Measurements from ENCODE around the gene LAMTOR1. TPM values are rescaled to one million over a fixed set of nuclear protein-coding genes. Genes with fewer than 3 reads are reported as not detected.

Gene LAMTOR1
- total and polyA plus RNA-seq, 10 of the 15 experiments (the other 5 are each of a cell fraction or from before 2014, with no cell fraction given), result 58.8 to 141 (median 110) TPM

- no peak for TF ChIP-seq TBL1XR1 (IDR thresholded peaks at IDR 0.05; ENCODE audit: low read depth, low read length)
- TF ChIP-seq, protein P1, sequence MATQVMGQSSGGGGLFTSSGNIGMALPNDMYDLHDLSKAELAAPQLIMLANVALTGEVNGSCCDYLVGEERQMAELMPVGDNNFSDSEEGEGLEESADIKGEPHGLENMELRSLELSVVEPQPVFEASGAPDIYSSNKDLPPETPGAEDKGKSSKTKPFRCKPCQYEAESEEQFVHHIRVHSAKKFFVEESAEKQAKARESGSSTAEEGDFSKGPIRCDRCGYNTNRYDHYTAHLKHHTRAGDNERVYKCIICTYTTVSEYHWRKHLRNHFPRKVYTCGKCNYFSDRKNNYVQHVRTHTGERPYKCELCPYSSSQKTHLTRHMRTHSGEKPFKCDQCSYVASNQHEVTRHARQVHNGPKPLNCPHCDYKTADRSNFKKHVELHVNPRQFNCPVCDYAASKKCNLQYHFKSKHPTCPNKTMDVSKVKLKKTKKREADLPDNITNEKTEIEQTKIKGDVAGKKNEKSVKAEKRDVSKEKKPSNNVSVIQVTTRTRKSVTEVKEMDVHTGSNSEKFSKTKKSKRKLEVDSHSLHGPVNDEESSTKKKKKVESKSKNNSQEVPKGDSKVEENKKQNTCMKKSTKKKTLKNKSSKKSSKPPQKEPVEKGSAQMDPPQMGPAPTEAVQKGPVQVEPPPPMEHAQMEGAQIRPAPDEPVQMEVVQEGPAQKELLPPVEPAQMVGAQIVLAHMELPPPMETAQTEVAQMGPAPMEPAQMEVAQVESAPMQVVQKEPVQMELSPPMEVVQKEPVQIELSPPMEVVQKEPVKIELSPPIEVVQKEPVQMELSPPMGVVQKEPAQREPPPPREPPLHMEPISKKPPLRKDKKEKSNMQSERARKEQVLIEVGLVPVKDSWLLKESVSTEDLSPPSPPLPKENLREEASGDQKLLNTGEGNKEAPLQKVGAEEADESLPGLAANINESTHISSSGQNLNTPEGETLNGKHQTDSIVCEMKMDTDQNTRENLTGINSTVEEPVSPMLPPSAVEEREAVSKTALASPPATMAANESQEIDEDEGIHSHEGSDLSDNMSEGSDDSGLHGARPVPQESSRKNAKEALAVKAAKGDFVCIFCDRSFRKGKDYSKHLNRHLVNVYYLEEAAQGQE (IDR thresholded peaks at IDR 0.05; ENCODE audit: low read depth, low read length), result no peak
- no peak for TF ChIP-seq PKNOX1 (IDR thresholded peaks at IDR 0.05)
- TF ChIP-seq IKZF1 (conservative IDR thresholded peaks at IDR 0.05), result no peak
- TF ChIP-seq YY1 (IDR thresholded peaks at IDR 0.05; ENCODE audit: low read depth, low read length), result no peak
- TF ChIP-seq PBX3 (IDR thresholded peaks at IDR 0.05; ENCODE audit: insufficient replicate concordance, low read depth, low read length), result no peak
- TF ChIP-seq CEBPZ (IDR thresholded peaks at IDR 0.05; ENCODE audit: low read depth, low read length), result no peak
- TF ChIP-seq FOXM1 (IDR thresholded peaks at IDR 0.05; ENCODE audit: low read depth, low read length), result no peak
- TF ChIP-seq NR2C1 (IDR thresholded peaks at IDR 0.05), result no peak
These were observed 20.9 kb upstream of the LAMTOR1 start (continued) for GRCh38 chr11:72124046-72124445.
